WTC11 (cell line): Measurements from ENCODE around the gene ZBTB12. TPM values are rescaled to one million over a fixed set of nuclear protein-coding genes. Genes with fewer than 3 reads are reported as not detected.
"Not testable (repeated sequence)": the region's sequence is repeated elsewhere in the genome, so short reads cannot be mapped to it uniquely, and the experiment has no call there.

Experiments
- ATAC-seq: fragments of 200-7000 bp; cut with Tn5 transposase; 2 replicates; pipeline ENCODE4 v1.10.0; 2021; ENCODE audit warnings: mild to moderate bottlenecking, moderate library complexity
- CTCF ChIA-PET: fragments of 300-600 bp; sonication (Branson Sonifier 250); formaldehyde crosslinking; loops from one replicate; lab custom pipeline; 2021; ENCODE audit warnings: antibody characterized with exemption; lab: Charles Lee
- POLR2A ChIA-PET: fragments of 350-600 bp; sonication (Branson Sonifier 250); formaldehyde crosslinking; loops from one replicate; lab custom pipeline; 2021; ENCODE audit warnings: antibody characterized with exemption; lab: Charles Lee
- DNase-seq: peaks from one replicate; pipeline ENCODE4 v3.0.0; 2021; ENCODE audit warnings: low spot score
- H3K27ac Mint-ChIP-seq: 2 replicates; pipeline ENCODE4 v1.8.0; 2021; ENCODE audit warnings: mixed read lengths
- H3K27me3 Mint-ChIP-seq: 2 replicates; pipeline ENCODE4 v1.8.0; 2021; ENCODE audit warnings: low read depth, mild to moderate bottlenecking, moderate library complexity, mixed read lengths
- H3K36me3 Mint-ChIP-seq: 2 replicates; pipeline ENCODE4 v1.8.0; 2021; ENCODE audit warnings: mixed read lengths
- H3K4me1 Mint-ChIP-seq: 2 replicates; pipeline ENCODE4 v1.8.0; 2022; ENCODE audit warnings: mixed read lengths
- H3K4me3 Mint-ChIP-seq: 2 replicates; pipeline ENCODE4 v1.8.0; 2021; ENCODE audit warnings: mild to moderate bottlenecking, moderate library complexity, mixed read lengths
- H3K9me3 Mint-ChIP-seq: 2 replicates; pipeline ENCODE4 v1.8.0; 2021; ENCODE audit warnings: mixed read lengths
- TEAD1 ChIP-seq: sonication (generic); formaldehyde crosslinking; IDR thresholded peaks from 2 replicates; pipeline ENCODE4 v1.8.0; 2022; ENCODE audit warnings: mild to moderate bottlenecking, missing genetic modification reagents
- TEAD4 ChIP-seq: sonication (generic); formaldehyde crosslinking; IDR thresholded peaks from 2 replicates; pipeline ENCODE4 v1.8.0; 2022; ENCODE audit warnings: mild to moderate bottlenecking, missing genetic modification reagents
- TP53 ChIP-seq: sonication (generic); formaldehyde crosslinking; IDR thresholded peaks from 2 replicates; pipeline ENCODE4 v1.8.1; 2023; ENCODE audit warnings: mild to moderate bottlenecking, missing genetic modification reagents
- USF2 ChIP-seq: sonication (generic); formaldehyde crosslinking; IDR thresholded peaks from 2 replicates; pipeline ENCODE4 v1.8.1; 2023; ENCODE audit warnings: mild to moderate bottlenecking, missing genetic modification reagents, moderate library complexity
- ZNF138 ChIP-seq: sonication (generic); formaldehyde crosslinking; conservative IDR thresholded peaks from 2 replicates; pipeline ENCODE4 v1.8.1; 2022; ENCODE audit warnings: mild to moderate bottlenecking, moderate library complexity, missing genetic modification reagents
- ZNF219 ChIP-seq: sonication (generic); formaldehyde crosslinking; IDR thresholded peaks from 2 replicates; pipeline ENCODE4 v1.8.0; 2023; ENCODE audit warnings: missing genetic modification reagents, mild to moderate bottlenecking, borderline replicate concordance
- ZNF512 ChIP-seq: sonication (generic); formaldehyde crosslinking; IDR thresholded peaks from 2 replicates; pipeline ENCODE4 v1.8.1; 2022; ENCODE audit warnings: missing genetic modification reagents, borderline replicate concordance
- ZNF532 ChIP-seq: fragments of 250-450 bp; sonication (Bioruptor Pico); IDR thresholded peaks from 2 replicates; pipeline ENCODE4 v1.9.0; 2021; ENCODE audit warnings: mild to moderate bottlenecking, borderline replicate concordance
- total RNA-seq: library from RNA; stranded (reverse); gene quantifications from 3 replicates; pipeline ENCODE4 v1.2.3, GENCODE V29; 2021
- TF ChIP-seq, protein P1 (sequence below): sonication (generic); formaldehyde crosslinking; IDR thresholded peaks from 2 replicates; pipeline ENCODE4 v1.8.1; 2022; ENCODE audit warnings: mild to moderate bottlenecking, moderate library complexity, missing genetic modification reagents
- TF ChIP-seq, protein P2 (sequence below): sonication (generic); formaldehyde crosslinking; IDR thresholded peaks from 2 replicates; pipeline ENCODE4 v1.8.0; 2023; ENCODE audit warnings: missing genetic modification reagents, mild to moderate bottlenecking, borderline replicate concordance

Gene ZBTB12
- total RNA-seq, 1 experiment from 2014 or later = 24.0 TPM

- TF ChIP-seq, protein P1, sequence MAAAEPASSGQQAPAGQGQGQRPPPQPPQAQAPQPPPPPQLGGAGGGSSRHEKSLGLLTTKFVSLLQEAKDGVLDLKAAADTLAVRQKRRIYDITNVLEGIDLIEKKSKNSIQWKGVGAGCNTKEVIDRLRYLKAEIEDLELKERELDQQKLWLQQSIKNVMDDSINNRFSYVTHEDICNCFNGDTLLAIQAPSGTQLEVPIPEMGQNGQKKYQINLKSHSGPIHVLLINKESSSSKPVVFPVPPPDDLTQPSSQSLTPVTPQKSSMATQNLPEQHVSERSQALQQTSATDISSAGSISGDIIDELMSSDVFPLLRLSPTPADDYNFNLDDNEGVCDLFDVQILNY (CRISPR knock-in tag) = no peak
- TF ChIP-seq USF2 (CRISPR knock-in tag) (no peak), ZNF532 (CRISPR knock-in tag) (no peak), TEAD1 (CRISPR knock-in tag) (no peak), ZNF219 (CRISPR knock-in tag) (no peak), TEAD4 (CRISPR knock-in tag) (no peak)
- TF ChIP-seq, protein P2, sequence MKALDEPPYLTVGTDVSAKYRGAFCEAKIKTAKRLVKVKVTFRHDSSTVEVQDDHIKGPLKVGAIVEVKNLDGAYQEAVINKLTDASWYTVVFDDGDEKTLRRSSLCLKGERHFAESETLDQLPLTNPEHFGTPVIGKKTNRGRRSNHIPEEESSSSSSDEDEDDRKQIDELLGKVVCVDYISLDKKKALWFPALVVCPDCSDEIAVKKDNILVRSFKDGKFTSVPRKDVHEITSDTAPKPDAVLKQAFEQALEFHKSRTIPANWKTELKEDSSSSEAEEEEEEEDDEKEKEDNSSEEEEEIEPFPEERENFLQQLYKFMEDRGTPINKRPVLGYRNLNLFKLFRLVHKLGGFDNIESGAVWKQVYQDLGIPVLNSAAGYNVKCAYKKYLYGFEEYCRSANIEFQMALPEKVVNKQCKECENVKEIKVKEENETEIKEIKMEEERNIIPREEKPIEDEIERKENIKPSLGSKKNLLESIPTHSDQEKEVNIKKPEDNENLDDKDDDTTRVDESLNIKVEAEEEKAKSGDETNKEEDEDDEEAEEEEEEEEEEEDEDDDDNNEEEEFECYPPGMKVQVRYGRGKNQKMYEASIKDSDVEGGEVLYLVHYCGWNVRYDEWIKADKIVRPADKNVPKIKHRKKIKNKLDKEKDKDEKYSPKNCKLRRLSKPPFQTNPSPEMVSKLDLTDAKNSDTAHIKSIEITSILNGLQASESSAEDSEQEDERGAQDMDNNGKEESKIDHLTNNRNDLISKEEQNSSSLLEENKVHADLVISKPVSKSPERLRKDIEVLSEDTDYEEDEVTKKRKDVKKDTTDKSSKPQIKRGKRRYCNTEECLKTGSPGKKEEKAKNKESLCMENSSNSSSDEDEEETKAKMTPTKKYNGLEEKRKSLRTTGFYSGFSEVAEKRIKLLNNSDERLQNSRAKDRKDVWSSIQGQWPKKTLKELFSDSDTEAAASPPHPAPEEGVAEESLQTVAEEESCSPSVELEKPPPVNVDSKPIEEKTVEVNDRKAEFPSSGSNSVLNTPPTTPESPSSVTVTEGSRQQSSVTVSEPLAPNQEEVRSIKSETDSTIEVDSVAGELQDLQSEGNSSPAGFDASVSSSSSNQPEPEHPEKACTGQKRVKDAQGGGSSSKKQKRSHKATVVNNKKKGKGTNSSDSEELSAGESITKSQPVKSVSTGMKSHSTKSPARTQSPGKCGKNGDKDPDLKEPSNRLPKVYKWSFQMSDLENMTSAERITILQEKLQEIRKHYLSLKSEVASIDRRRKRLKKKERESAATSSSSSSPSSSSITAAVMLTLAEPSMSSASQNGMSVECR (CRISPR knock-in tag) = no peak
These were observed 31.7 kb upstream of the ZBTB12 start (continued) for GRCh38 chr6:31933537-31933936.

DNA sequence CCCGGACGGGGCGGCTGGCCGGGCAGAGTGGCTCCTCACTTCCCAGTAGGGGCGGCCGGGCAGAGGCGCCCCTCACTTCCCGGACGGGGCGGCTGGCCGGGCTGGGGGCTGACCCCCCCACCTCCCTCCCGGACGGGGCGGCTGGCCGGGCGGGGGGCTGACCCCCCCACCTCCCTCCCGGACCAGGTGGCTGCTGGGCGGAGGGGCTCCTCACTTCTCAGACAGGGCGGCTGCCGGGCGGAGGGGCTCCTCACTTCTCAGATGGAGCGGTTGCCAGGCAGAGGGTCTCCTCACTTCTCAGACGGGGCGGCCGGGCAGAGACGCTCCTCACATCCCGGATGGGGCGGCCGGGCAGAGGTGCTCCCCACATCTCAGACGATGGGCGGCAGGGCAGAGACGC lies 30.3 kb upstream of the ZBTB12 start:
- H3K27me3 Mint-ChIP-seq = peaks cover 17% of the 10 kb centered on the region
- POLR2A ChIA-PET, H3K36me3 Mint-ChIP-seq, H3K4me1 Mint-ChIP-seq, CTCF ChIA-PET, H3K4me3 Mint-ChIP-seq, ATAC-seq, H3K27ac Mint-ChIP-seq, DNase-seq: not testable (repeated sequence)
- peaks cover 13% of the 10 kb centered on the region for H3K9me3 Mint-ChIP-seq

DNA sequence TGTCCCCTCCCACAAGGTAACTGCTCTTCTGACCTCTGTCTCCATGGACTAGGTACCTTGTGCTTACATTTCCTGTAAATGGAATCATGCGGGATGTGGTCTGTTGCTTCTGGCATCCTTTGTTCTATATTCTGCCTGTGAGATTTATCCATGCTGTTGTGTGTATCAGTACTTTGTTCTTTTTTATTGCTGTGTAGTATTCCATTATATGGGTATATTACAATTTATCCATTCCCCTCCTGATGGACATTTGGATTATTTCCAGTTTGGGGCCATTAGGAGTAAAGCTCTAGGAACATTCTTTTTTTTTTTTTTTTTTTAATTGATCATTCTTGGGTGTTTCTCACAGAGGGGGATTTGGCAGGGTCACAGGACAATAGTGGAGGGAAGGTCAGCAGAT lies 29.1 kb upstream of the ZBTB12 start:
- H3K9me3 Mint-ChIP-seq = peaks cover 13% of the 10 kb centered on the region
- DNase-seq (no peak), ATAC-seq (no peak)
- no peak overlapping the region for H3K4me3 Mint-ChIP-seq
- CTCF ChIA-PET = no interaction called here
- H3K36me3 Mint-ChIP-seq = no peaks in the 10 kb centered on the region
- no peaks in the 10 kb centered on the region for H3K4me1 Mint-ChIP-seq
- H3K27me3 Mint-ChIP-seq = peaks cover 24% of the 10 kb centered on the region
- no peak overlapping the region for H3K27ac Mint-ChIP-seq
- POLR2A ChIA-PET = no interaction called here
- TF ChIP-seq, protein P1 (CRISPR knock-in tag) = no peak
- TF ChIP-seq ZNF512 (no peak), TP53 (CRISPR knock-in tag) (no peak), ZNF138 (CRISPR knock-in tag) (no peak), USF2 (CRISPR knock-in tag) (no peak)
- TF ChIP-seq, protein P2 (CRISPR knock-in tag) = no peak
